PFSK-1 (cell line): ENCODE measurements around the gene LARP1B. TPM values are rescaled to one million over a fixed set of nuclear protein-coding genes. Genes with fewer than 3 reads are reported as not detected.

Source experiments
- FOXP2 ChIP-seq: optimal IDR thresholded peaks from 2 replicates; pipeline ENCODE3; 2011; ENCODE audit warnings: borderline replicate concordance, control low read depth, inconsistent platforms; ENCODE audit not compliant: insufficient read depth; ENCODE audit errors: extremely low read length, extremely low read depth
- POLR2AphosphoS5 ChIP-seq: IDR thresholded peaks from 2 replicates; pipeline ENCODE4 v1.6.1; 2012; ENCODE audit warnings: low read depth, mild to moderate bottlenecking, control low read depth, low read length, moderate library complexity
- REST ChIP-seq, 2 experiments: IDR thresholded peaks; 2 replicates each; pipeline versions ENCODE4 v1.6.1 to v1.8.0; 2011 to 2012; ENCODE audit warnings: low read depth in 2 of 2, low read length in 2 of 2, control low read depth in 1 of 2, inconsistent platforms in 1 of 2, mild to moderate bottlenecking in 1 of 2, moderate library complexity in 1 of 2; ENCODE audit not compliant: insufficient read depth in 1 of 2
- SIN3A ChIP-seq: IDR thresholded peaks from 2 replicates; pipeline ENCODE4 v1.6.1; 2012; ENCODE audit warnings: mild to moderate bottlenecking, low read length, moderate library complexity, borderline replicate concordance; ENCODE audit not compliant: insufficient read depth
- TAF1 ChIP-seq: IDR thresholded peaks from 2 replicates; pipeline ENCODE4 v1.6.1; 2012; ENCODE audit warnings: low read length, control low read depth, borderline replicate concordance; ENCODE audit not compliant: insufficient read depth
- polyA plus RNA-seq: library from polyadenylated mRNA; unstranded; fragments of >200 nt; gene quantifications from one replicate; pipeline ENCODE4 v1.2.1, GENCODE V29; 2012; ENCODE audit warnings: low read depth, missing spikeins; ENCODE audit not compliant: insufficient read length

LARP1B gene
- polyA plus RNA-seq, result 9.3 TPM

DNA sequence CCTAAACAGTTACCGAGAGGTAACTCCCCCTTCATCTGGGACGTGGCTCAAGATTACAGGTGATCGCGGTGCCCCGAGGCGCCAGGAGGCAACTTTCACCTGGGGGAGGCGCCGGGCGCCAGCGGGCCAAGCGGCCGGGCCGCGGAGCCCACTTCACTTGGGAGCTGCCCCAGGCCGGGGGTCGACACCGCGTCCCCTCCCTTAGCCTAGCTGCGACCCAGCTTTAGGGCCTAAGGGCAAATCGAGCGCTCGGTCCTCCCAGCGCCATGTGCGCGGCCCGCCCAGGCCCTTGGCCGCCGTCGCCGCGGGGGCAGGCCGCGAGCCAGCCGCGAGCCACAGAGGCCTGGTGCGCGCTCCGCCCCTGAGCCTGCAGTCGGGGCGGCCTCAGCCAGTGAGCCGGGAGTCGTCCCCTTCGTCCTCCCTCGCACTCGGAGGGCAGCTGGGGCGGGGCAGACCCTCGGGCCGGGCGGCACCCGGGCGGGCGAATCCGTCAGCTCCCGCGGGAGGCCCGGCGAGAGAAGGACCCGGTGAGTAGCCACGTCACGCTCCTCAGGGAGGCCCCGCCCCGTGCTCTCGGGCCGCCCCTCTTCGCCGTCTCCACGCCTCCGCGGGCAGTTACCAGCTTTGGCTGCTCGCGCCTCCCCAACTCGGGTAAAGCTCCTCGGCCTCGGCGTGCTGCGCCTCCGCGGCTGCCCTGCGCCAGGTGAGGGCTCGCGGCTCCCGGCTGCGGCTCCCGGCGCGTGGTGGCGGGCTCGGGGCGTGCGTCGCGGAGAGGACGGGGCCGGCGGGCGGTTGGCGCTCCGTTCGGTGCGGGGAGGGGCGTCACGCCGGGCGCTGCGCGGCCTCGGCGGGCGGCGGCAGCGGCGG, at the start of gene LARP1B:
Gene LARP1B, plus strand, starts transcription at position 614 of the 867 bp plus-strand sequence. CDS start 13,640 bp downstream, outside the sequence.
- TF ChIP-seq SIN3A (no peak), POLR2AphosphoS5 (peak; percentile 77), TAF1 (peak; percentile 83), REST (IDR thresholded peaks at IDR 0.05; ENCODE audit: insufficient read depth in 1 of 2, low read depth in 2 of 2, low read length in 2 of 2) (peak in 1 of 2 experiments; percentile 36; a peak in 2 of 4 replicates), FOXP2 (no peak)

DNA sequence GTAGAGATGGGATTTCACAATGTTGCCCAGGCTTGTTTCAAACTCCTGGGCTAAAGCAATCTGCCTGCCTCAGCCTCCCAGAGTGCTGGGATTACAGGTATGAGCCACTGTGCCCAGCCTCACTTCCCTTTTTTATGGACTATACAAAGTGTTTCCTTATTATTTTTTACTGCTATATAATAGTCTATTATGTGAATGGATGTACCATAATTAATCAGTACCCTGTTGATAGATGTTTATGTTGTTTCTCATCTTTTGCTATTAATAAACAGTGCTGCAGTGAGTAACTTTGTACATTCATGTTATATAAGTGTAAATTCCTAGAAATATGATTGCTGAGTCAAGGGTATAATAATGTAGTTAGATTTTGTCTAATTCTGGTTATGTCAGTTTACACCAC, 35.8 kb upstream of the LARP1B start:
- TF ChIP-seq REST (IDR thresholded peaks at IDR 0.05; ENCODE audit: insufficient read depth in 1 of 2, low read depth in 2 of 2, low read length in 2 of 2) (no peak), POLR2AphosphoS5 (no peak), SIN3A (no peak), TAF1 (no peak), FOXP2 (no peak)

DNA sequence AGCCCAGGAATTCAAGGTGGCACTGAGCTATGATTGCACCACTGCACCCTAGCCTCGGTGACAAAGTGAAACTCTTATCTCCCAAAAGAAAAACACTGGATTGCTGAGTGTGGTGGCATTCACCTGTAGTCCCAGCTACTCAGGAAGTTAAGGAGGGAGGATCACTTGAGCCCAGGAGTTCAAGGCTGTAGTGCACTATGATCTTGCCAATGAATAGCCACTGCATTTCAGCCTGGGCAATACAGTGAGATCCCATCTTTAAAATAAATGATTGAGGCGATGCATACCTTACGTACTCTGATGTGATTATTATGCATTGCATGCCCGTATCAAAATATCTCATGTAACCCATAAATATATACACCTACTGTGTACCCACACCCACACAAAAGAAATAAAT, 31.2 kb upstream of the LARP1B start:
- TF ChIP-seq REST (IDR thresholded peaks at IDR 0.05; ENCODE audit: insufficient read depth in 1 of 2, low read depth in 2 of 2, low read length in 2 of 2) (no peak), SIN3A (no peak), FOXP2 (no peak), TAF1 (no peak), POLR2AphosphoS5 (no peak)

- TF ChIP-seq TAF1 (no peak), FOXP2 (no peak), SIN3A (no peak), REST (IDR thresholded peaks at IDR 0.05; ENCODE audit: insufficient read depth in 1 of 2, low read depth in 2 of 2, low read length in 2 of 2) (no peak), POLR2AphosphoS5 (no peak)
Observed at GRCh38 chr4:128031756-128032384, 29.2 kb upstream of the LARP1B start.
